C1 segment of cervical spinal cord (tissue), 14 donors: ENCODE results near the gene MUCL3.
"Not testable (repeated sequence)": the region's sequence is repeated elsewhere in the genome, so short reads cannot be mapped to it uniquely, and the experiment has no call there.

Source experiments
- DNase-seq, 14 donors: peaks; one replicate each; lab custom pipeline; 2025; lab: John Stamatoyannopoulos, UW

The MUCL3 gene

DNA sequence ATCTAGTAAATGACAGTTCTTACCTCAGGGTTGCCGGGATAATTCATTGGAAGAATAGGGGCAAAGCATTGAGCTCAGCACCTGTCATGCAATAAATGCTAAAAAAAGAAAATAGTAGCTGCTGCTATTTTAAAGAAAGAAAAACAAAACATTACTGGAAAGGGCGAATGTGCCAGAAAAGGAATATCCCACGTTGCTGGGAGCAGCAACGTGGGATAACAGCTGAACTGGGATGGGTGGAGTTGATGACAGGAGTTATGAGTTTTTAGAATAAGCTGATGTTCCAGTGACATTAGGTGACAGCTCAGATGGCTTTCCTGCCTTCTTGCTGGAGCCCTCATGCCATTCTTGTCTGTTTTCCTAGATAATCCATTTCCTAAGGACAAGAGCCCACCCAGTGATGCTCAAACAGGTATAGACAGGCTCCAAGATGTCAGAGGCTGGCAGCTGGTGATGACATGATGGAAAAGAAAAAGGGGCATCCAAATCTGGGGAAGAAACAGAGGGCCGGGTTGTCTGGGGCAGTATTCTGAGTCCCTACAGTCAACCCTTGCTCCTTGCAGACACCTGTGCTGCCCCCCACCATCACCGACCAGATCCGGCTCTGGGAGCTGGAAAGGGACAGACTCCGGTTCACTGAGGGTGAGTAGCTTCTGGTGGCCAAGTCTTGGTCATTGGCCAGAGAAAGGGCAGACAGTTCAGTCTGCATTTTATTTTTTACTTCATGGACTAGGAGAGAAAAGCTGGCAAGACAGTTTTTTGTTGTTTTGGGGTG is 27.8 kb upstream of the MUCL3 start:
- DNase-seq: peak in 1 of 14 donors; percentile 12

- DNase-seq: peak in 2 of 14 donors; percentile 53 to 55
Observed at GRCh38 chr6:30913721-30914075, 27.1 kb upstream of the MUCL3 start.

DNA sequence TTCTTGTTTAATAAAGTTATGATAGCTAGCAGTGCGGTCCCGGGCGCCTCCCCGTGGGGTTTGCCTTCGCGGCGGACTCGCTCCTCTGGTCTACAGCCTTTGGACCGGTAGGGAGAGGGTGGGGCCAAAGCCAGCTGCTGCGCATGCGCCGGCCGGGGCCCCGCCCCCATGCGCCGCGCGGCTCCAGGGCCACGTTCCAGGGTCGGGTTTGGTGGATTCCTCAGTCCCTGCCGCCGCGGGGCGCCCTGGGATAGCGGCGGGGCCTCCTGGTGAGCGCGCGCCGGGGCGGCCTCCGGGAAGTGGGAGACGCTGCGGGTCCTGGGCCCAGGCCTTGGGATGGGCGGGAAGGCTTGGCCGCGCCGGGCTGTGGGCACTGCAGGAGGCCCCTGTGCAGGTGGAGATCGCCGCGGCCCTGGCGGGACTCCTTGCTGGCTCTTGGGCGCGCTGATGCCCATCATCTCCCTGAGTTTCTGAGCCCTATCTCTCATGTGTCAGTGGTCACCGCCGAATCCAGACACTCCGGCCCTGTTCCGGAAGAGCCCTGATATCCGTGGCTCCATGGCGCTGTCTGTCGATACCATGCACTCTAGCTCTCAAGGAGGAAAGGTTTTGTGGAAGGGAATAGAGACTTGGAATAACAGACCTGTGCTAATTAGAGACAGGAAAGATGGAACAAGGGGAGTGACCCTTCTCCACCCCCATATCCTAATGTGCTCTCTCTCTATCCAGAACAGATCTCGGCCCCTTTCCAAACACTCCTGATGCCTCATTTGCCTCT is 26.5 kb upstream of the MUCL3 start, which contains the start of gene VARS2:
Gene VARS2, plus strand, starts transcription at position 163 of the 778 bp plus-strand sequence. Its CDS starts 599 bp downstream, at position 762.
- peak in 13 of 14 donors; percentile 85 to 97 (median 92) for DNase-seq

- DNase-seq: peak in 7 of 14 donors; percentile 41 to 70 (median 57)
Observed at GRCh38 chr6:30914854-30915590, 25.8 kb upstream of the MUCL3 start.

DNA sequence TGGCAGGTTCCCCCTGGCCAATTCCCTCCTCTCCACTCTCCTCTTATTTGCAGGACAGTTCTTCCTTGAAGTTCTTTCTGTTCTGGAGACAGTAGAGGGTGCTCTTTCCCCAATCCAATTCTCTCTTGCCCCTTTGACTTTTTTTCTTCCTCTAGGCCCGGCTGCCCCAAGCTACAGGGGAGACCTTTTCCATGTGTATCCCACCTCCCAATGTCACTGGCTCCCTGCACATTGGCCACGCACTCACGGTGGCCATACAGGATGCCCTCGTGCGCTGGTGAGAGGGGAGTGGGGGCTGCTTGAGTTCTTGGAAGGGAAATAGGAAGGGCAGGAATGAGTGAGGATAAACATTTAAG is 25.2 kb upstream of the MUCL3 start:
- peak in 11 of 14 donors; percentile 18 to 70 (median 46) for DNase-seq

- DNase-seq: no peak
Observed at GRCh38 chr6:30917041-30917440, 23.7 kb upstream of the MUCL3 start.

DNA sequence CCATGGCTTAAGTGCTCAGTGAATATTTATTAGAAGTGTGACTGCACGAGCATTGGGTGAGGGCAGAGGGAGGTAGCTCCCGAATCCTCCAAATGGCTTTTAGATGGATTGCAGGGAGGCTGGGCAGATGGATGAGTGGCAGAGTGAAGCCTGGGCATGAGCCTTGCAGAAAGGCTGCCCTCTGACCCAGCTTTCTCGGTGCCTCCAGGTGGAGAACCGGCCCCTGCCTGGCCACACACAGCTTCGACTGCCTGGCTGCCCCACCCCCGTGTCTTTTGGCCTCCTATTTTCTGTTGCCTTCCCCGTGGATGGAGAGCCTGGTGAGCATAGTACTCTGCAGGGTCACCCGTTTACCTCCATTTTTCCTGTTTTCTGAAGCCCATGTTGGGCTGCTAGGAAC is 23.3 kb upstream of the MUCL3 start:
- DNase-seq: no peak

- no peak for DNase-seq
Observed at GRCh38 chr6:30918670-30919069, 22.1 kb upstream of the MUCL3 start.

DNA sequence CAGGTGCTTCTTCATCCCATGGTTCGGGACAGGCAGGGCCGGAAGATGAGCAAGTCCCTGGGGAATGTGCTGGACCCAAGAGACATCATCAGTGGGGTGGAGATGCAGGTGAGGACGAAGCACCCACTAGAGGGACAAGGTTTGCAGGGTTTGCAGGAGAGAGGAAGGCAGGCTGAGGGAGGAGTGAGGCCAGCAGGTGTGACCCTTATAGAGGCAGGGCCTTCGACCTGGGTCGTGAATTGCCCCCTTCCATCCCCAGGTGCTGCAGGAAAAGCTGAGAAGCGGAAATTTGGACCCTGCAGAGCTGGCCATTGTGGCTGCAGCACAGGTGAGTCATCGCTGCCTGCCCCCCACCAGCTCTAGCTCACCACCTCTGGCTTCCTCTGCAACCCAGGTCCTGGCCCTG is 18.3 kb upstream of the MUCL3 start:
- no peak for DNase-seq

- DNase-seq: not testable (repeated sequence)
Observed at GRCh38 chr6:30924040-30924627, 16.6 kb upstream of the MUCL3 start.

- DNase-seq: peak in 1 of 14 donors; percentile 68
Observed at GRCh38 chr6:30926644-30927043, 14.1 kb upstream of the MUCL3 start.

- not testable (repeated sequence) for DNase-seq
Observed at GRCh38 chr6:30927080-30927479, 13.7 kb upstream of the MUCL3 start.

DNA sequence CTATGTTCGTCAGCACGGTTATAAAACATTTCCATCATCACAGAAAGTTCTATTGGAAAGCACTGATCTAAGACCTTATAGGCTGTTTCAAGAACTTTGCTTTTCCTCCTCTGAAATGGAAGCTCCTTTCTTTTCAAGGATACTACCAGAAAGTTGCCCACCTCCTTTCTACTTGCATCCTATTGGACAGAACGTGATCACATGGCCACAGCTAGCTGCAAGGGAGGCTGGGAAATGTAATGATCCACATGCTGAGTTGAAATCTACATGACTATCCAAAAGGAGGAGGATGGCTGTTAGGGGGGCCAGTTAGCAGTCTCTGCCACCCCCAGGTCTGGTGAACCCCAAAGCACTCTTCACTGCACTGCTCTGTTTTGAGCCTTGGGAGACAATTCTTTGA is 12.1 kb upstream of the MUCL3 start:
- DNase-seq: no peak

DNA sequence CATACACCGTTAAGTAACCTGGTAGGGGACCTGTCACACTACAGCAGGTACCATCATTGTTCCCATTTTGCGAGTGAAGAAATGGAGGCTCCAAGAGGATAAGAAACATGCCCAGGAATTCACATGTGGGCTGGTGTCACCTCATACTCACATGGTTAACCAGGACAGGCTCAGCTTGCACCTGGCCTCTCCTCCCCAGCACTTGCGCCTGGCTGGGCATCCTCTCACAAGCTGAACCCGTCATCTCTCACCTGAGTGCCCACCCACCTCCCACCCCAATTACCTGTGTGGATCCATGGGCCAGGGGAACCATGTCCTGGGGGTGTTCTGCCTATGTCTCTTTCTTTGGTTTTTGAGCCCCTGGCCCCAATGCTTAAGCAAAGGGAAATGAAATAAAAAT is 10.3 kb upstream of the MUCL3 start:
- DNase-seq: no peak

GRCh38 chr6:30931272-30931671 is 9.5 kb upstream of the MUCL3 start:
- DNase-seq: no peak

DNA sequence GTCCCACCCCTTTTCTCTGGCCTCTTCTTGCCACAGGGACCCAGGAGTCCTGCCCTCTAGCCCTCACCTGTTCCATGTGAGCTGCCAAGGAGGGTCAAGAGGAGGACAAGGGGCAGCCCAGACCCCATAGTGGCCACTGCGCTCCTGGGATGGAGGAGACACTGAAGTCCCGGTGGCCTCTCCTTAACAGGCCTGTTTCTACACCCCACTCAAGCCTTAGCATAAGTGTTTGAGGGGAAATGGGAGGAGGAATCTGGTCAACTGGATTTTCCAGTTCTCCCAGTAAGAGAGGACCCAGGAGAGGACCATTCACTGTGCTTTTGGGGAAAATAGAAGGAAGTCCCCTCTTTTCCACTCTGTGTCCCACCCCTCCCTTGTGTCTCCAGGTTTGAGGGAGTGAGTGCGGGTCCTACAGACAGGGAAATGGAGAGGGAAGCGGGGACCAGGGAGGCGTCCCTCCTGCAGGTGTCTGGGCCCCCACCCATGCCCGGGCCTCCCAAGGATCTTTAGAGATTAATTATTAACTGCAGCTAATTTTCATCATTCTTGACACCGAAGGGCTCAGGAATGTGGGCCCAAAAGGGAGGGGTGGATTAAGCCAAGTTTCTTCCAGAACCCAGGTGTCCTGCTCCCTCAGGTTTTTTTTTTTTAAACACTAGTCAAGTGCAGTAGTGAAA is 8.7 kb upstream of the MUCL3 start, which contains the start of gene SFTA2:
Gene SFTA2, minus strand, starts transcription at position 202 of the 677 bp plus-strand sequence. Its CDS starts 74 bp downstream, at position 128.
- no peak for DNase-seq

DNA sequence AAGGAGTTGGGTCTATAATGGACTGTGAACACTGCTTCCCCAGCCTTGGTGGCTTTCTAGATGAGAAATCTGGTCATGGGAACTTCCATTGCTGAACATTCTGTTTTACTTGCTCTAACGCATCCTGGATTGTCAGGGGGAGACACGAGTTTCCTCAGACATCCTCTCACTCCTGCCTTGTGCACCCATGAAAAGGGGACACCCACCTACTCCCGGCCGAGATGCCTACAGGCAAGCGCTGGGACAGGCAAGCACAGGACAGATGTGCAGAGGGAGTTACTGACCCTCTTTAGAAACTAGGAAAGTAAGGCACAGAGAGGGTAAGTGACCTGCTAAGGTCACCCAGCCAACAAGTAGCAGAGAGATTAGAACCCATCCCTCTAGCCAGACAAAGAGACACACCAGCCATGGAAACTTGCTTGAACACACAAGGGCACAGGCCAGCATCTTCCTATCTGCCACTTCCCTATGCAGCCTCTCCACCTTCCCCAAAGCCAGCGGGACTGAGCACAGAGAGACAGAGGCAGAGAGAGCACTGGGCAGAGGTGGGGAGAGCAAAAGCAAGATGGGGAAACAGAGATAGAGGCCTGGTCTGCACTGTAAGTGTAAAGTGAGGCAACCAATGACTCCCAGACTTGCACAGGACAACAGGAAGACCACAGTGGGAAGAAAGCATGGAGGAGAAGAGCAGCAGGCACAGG is 8.0 kb upstream of the MUCL3 start:
- no peak for DNase-seq

GRCh38 chr6:30935018-30935417 is 5.8 kb upstream of the MUCL3 start:
- DNase-seq: no peak

- no peak for DNase-seq
Observed at GRCh38 chr6:30937265-30937664, 3.5 kb upstream of the MUCL3 start.

- peak in 2 of 14 donors; percentile 10 to 16 for DNase-seq
Observed at GRCh38 chr6:30938730-30939129, 2.0 kb upstream of the MUCL3 start.
